Cardiac ventricle fibroblast (primary cell): Measurements from ENCODE around the gene KANK2. TPM values are rescaled to one million over a fixed set of nuclear protein-coding genes. Genes with fewer than 3 reads are reported as not detected.

Experiments
- total RNA-seq: library from RNA; depleted of rRNA; stranded (reverse); fragments of >200 nt; gene quantifications from 2 replicates; pipeline ENCODE4 v1.2.3, GENCODE V29; 2015

Gene KANK2
- total RNA-seq, result 538 and 563 TPM in 2 replicates

GRCh38 chr19:11197291-11198174, at the start of gene KANK2:
KANK2 (minus strand) TSS chr19:11197545; CDS start chr19:11194511, 3,034 bp downstream.

DNA sequence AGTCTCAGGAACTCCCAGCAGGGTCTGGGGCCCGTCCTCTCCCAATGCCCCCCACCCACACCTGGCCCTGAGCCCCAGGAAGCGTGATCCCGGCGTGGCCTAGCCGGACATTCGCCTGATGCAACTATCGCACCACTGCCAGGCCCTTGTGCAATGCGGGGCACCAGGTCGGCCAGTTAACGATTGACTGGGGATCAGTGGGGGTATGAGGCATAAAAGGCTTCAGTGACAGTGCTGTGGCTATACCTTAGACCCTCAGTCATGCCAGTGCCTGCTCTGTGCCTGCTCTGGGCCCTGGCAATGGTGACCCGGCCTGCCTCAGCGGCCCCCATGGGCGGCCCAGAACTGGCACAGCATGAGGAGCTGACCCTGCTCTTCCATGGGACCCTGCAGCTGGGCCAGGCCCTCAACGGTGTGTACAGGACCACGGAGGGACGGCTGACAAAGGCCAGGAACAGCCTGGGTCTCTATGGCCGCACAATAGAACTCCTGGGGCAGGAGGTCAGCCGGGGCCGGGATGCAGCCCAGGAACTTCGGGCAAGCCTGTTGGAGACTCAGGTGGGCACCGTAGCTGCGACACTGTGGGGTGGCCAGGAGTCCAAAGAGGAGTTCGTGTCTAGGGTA, 42.1 kb upstream of the KANK2 start, which contains the start of gene ANGPTL8:
Gene ANGPTL8 (plus strand): TSS at position 243 of the 624 bp plus-strand sequence. CDS start 19 bp downstream, at position 262.

GRCh38 chr19:11155373-11156120, 41.8 kb downstream of the KANK2 start, which contains the start of gene SPC24:
SPC24 (minus strand) TSS chr19:11155782; CDS start chr19:11155776, 6 bp downstream.

Other genes starting within 250 kb of the KANK2 start
- 55.4 and 64.5 TPM in 2 replicates for gene SMARCA4, start 236.5 kb downstream of the KANK2 start, total RNA-seq
- 131 and 134 TPM in 2 replicates for gene LDLR, start 108.1 kb downstream of the KANK2 start, total RNA-seq
- 9.0 and 14.4 TPM in 2 replicates for gene SPC24, start 41.8 kb downstream of the KANK2 start, total RNA-seq
- gene ANGPTL8, start 42.1 kb upstream of the KANK2 start, total RNA-seq, result not detected in 2 replicates
- 24.7 and 29.5 TPM in 2 replicates for gene DOCK6, start 65.0 kb upstream of the KANK2 start, total RNA-seq
- not detected in 2 replicates for gene TSPAN16, start 98.6 kb upstream of the KANK2 start, total RNA-seq
- gene RAB3D, start 142.1 kb upstream of the KANK2 start, total RNA-seq, result 8.3 and 12.2 TPM in 2 replicates
- gene TMEM205, start 148.7 kb upstream of the KANK2 start, total RNA-seq, result 120 and 164 TPM in 2 replicates
- gene CCDC159, start 149.0 kb upstream of the KANK2 start, total RNA-seq, result 5.0 and 12.2 TPM in 2 replicates
- gene PLPPR2, start 157.9 kb upstream of the KANK2 start, total RNA-seq, result 39.9 and 51.1 TPM in 2 replicates
- 1.2 and 1.6 TPM in 2 replicates for gene SWSAP1, start 177.1 kb upstream of the KANK2 start, total RNA-seq
- 1.9 and 3.4 TPM in 2 replicates for gene EPOR, start 186.8 kb upstream of the KANK2 start, total RNA-seq
- gene RGL3, start 221.8 kb upstream of the KANK2 start, total RNA-seq, result 1.7 and 3.4 TPM in 2 replicates
- gene ODAD3, start 237.6 kb upstream of the KANK2 start, total RNA-seq, result 0.59 TPM in 1 of 2 replicates, not detected in the other
- 238 and 254 TPM in 2 replicates for gene PRKCSH, start 238.1 kb upstream of the KANK2 start, total RNA-seq